HG03342 (cell line): ENCODE measurements around the gene PEPD.
"Not testable (repeated sequence)": the region's sequence is repeated elsewhere in the genome, so short reads cannot be mapped to it uniquely, and the experiment has no call there.

Experiments used
- ATAC-seq: cut with Tn5 transposase; IDR thresholded peaks from one replicate; pipeline ENCODE4 v1.9.1; 2021; ENCODE audit warnings: mild to moderate bottlenecking, moderate library complexity; ENCODE audit not compliant: unreplicated experiment

The PEPD gene

DNA sequence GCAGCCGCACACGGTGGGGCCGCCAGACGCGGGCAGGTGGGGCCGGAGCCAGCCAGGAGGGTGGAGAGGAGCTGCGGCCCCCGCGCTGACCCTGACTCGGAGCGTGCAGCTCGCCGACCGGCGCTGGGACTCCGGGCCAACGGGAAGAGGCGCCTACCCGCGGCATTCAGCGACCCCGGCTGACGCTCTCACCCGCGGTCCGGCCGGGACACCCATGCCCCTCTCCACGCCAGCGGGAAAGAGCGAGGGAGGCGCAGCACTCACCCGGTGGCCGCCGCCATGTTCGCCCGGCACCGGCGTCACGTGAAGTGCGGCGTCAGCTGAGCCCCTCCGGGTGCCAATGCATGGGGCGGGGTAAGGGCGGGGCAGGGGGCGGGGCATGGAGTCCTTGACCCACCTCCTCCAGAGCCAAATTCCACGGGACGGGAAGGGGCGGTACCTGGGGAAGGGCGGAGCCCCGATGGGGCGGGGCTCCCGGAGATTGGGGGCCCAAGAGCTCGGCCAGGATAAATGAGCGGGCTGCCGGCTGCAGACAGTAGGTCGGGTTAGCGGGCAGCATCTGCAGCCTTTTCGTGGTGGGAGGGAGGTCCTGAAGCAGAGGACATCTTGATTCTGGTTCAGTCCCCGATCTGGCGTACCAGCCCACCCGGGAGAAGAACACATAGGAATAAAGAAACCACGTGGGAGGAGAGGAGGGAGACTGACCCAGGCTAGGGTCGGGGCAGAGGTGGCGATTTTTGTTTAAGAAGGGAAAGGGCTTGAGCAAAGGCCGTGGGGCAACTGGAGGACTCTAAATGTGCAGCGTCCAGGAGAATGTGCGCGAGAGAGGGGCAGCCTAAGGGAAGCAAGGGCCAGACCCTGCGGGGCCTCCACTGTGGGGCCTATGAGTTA, at the start of gene PEPD:
PEPD (minus strand) TSS at position 312 of the 891 bp plus-strand sequence; CDS start at position 281, 31 bp downstream.
- peak; percentile 90 for ATAC-seq

GRCh38 chr19:33569821-33570220, 48.2 kb upstream of the PEPD start:
- no peak for ATAC-seq

- ATAC-seq, result no peak
Measured at GRCh38 chr19:33568706-33569105, 47.1 kb upstream of the PEPD start.

DNA sequence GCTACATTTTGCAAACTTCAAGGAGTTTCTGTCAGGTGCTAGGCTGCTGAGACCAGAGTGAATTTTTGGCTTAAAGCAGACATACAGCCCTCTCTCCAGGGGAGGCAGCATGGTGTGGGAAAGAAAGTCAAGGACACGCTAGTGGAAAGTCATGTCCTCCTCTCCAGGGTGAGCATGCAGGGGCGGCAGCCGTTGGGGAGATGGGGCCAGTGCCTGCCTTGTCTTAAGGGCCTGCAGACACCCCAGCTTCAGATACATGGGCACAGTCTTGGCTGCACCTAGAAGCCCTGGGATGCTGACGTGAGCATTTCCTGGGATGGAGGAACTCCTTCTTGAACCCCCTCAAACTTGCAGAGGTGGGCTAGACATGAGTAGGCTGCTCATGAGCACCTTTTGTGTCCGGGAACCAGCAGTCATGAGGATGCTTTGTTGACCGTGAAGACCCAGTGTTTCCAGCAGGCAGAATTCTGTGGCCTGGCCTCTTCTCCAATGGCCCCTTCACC, 43.3 kb upstream of the PEPD start:
- ATAC-seq, result no peak

- no peak for ATAC-seq
Measured at GRCh38 chr19:33562636-33563035, 41.0 kb upstream of the PEPD start.

DNA sequence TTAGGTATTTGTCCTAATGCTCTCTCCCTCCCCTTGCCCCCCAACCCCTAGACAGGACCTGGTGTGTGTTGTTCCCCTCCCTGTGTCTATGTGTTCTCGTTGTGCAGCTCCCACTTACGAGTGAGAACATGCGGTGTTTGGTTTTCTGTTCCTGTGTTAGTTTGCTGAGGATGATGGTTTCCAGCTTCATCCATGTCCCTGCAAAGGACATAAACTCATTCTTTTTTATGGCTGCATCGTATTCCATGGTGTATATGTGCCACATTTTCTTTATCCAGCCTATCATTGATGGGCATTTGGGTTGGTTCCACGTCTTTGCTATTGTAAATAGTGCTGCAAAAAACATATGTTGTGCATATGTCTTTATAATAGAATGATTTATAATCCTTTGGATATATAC, 40.1 kb upstream of the PEPD start:
- ATAC-seq, result not testable (repeated sequence)

GRCh38 chr19:33561261-33561660, 39.7 kb upstream of the PEPD start:
- ATAC-seq, result no peak

DNA sequence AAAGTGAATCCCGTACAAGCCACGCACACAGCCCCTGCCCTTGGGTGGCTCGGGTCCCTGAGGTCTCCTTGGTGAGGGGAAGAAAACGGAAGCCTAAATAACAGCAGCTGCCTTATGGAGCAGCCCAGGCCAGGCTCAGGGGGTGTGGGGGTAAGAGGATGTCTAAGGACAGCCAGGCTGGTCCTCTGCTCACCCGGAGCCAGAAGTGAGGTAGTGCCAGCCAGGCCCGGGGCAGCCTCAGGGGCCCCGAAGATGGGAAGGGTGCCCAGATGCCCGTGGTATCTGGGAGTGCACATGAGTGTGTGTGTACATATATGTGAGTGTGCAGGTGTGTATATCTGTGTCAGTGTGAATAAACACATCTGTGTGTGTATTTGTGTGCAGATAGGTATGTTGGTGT, 38.4 kb upstream of the PEPD start:
- ATAC-seq, result no peak

DNA sequence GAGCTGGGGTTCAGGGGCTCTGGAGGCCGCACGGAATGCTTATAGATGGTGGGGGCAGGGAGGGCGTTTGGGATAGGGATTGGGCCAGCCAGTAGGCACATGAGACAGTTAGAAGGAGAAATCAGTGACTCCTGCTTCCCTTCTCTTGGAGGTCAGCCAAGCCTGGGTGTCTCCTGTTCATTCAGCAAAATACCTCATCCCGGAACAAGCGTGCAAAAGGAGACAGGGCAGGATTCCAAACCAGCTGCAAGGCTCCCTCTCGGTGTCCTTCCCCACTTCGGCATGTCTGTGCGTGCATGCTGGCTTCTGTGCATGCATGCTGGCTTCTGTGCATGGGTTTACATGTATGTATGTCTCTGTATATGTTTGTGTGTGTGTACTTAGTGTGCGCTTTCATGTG, 37.3 kb upstream of the PEPD start:
- ATAC-seq, result no peak

DNA sequence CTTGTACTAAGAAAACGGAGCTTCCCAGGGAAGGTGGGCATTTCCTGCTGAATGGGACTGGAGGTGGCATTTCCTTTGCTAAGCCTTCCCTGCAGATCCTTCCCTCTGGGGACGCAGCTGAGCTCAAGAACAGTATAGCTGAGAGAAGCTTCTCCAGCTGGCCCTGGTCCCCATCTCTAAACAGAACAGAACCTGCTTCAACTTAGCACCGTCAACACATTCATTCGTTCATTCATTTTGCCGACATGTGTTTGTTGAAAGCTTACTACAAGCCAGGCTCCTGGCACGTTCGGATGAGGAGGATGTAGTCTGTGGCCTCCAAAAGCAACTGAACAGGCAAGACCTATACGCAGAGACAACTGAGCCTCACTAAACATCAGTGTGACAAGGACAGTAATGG, 36.6 kb upstream of the PEPD start:
- no peak for ATAC-seq

- no peak for ATAC-seq
Measured at GRCh38 chr19:33557720-33558119, 36.1 kb upstream of the PEPD start.

DNA sequence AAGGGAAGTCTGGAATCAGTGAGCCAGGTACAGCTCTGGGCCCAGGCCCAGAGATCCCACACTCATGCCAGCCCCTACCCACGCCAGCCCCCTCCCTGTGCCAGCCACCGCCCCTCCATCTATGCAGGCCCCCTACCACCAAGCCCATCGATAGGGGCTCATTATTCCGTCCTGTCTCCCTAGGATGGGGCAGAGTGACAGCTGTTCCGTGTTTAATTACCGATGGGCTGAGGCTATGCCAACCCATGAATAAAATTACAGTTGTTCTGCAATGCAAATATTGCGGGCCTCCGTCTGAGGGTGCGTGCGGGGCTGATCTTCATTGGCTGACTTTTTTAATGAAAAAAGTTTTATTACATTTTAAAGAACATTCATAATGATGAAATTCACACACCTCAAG, 35.6 kb upstream of the PEPD start:
- no peak for ATAC-seq

- no peak for ATAC-seq
Measured at GRCh38 chr19:33556261-33556660, 34.7 kb upstream of the PEPD start.

DNA sequence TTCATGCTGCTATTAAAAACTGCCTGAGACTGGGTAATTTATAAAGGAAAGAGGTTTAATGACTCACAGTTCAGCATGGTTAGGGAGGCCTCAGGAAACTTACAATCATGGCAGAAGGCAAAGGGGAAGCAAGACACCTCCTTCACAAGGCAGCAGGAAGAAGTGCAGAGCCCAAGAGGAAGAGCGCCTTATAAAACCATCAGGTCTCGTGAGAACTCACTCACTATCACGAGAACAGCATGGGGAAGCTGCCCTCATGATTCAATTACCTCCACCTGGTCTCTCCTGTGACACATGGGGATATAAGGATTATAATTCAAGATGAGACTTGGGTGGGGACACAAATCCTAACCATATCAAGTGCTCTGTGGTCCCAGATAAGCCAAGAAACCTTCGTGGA, 34.1 kb upstream of the PEPD start:
- not testable (repeated sequence) for ATAC-seq

DNA sequence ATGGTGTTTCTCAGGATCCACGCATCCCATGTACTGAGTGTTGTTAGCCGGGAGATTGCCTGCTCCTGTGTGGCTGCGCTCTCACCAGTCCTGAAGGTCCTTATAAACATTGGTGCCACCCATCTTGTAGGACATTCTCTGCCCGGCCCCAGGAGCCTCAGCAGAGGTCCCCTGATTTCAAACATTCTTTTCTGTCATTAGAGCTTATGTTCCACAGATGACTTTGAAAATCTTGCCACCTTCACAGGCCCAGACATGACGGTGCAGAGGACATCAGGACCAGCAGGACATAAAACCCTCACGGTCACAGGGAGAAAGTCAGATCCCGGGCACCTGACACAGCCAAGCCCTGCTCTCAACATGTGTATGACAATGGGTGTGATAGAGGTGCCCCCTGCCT, 33.2 kb upstream of the PEPD start:
- ATAC-seq, result no peak

DNA sequence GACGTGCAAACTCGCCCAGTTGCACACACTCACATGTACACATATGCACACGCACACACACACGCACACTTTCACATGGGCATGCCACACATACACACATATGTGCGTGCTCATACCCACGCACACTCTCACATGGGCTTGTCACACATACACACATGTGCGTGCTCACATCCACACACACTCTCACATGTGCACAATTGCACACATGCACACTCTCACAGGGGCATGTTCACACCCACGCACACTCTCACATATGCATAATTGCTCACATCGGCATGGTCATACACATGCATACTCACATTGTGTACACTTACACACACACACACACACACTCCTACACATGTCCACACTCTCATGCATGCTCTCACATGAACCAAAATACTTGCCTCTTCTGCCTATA, 32.8 kb upstream of the PEPD start:
- no peak for ATAC-seq

GRCh38 chr19:33553530-33554310, 32.1 kb upstream of the PEPD start:
- no peak for ATAC-seq

GRCh38 chr19:33552928-33553279, 31.3 kb upstream of the PEPD start:
- no peak for ATAC-seq

DNA sequence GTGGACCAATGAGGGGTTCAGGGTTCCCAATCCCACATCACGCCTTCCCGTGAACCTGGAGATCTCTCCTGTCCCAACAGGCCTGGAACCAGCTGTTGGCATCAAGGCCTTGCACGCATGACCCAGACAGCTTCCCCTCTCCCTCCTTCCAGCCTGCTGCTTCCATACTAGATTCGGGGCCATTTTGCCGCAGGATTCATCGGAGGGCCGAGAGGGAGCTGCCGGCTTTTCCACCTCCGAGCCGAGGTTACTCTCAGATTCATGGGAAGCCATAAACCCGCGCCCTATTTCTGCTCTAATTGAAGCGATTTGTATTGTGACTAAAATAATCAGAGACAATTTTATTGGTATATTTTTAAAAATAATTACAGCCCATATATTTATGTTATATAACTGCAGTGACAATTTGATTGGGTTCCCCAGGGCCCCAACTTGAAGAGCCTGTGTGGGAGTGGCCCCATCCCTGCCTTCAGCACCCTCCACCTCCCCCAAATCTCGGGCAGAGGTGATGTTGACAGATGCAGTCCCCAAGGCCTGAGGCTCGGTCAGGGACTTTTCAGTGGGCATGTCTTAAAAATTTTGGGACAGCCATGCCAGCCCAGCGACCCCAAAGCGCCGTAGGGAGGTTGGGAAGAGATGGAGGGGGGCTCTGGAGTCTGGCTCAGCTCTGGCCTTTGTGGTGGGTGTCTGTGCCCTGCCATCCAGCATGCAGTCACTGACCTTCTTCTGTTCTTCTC, 30.8 kb upstream of the PEPD start:
- no peak for ATAC-seq

GRCh38 chr19:33551676-33552075, 30.1 kb upstream of the PEPD start:
- no peak for ATAC-seq

DNA sequence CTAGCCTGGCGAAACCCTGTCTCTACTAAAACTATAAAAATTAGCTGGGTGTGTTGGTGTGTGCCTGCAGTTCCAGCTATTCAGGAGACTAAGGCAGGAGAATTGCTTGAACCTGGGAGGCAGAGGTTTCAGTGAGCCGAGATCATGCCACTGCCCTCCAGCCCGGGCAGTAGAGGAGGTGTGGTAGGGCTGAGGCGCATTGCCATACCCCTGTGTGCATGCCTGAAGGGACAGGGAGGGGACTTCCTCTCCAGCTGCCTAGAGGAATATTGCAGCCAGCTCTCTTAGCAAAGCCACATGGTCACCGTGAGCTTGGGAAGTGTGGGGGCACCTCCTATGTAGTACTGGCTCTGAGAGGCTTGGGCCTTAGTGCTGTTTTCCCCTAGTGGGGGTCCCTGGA, 29.2 kb upstream of the PEPD start:
- ATAC-seq, result no peak
